Measurements from ENCODE around the gene DCAF6. TPM values are rescaled to one million over a fixed set of nuclear protein-coding genes. Genes with fewer than 3 reads are reported as not detected.
A peak's percentile ranks its signal among the peaks of the same experiment; 100 is the strongest.

DCAF6 gene
- total RNA-seq, 1 experiment from 2014 or later, result 31.9 TPM

GRCh38 chr1:168119750-168120149 is 183.3 kb downstream of the DCAF6 start:
- Histone ChIP-seq H3K27me3 (replicated peaks; ENCODE audit: insufficient read depth, low read depth, low read length, poor library complexity) (no peaks in the 10 kb centered on the region), H3K4me1 (ENCODE audit: insufficient read depth, low read length, poor library complexity, severe bottlenecking) (peaks cover 16% of the 10 kb centered on the region), H3K9me3 (ENCODE audit: low read depth, low read length, poor library complexity, severe bottlenecking) (no peaks in the 10 kb centered on the region), H3K4me3 (ENCODE audit: low read depth, low read length, poor library complexity, severe bottlenecking) (no peak overlapping the region), H3K36me3 (ENCODE audit: insufficient read depth, low read length, poor library complexity, severe bottlenecking) (no peaks in the 10 kb centered on the region), H3K27ac (ENCODE audit: low read depth, low read length, poor library complexity, severe bottlenecking) (no peak overlapping the region)
- intact Hi-C loops (cut with micrococcal nuclease; ENCODE audit: unreplicated experiment), result no loop called here
- BruUV-seq (replicated peaks), result no TSS peak
- POLR2A ChIA-PET (ENCODE audit: low non-redundant PET), result no interaction called here
- CTCF ChIA-PET, result interaction anchor here (1.1 kb wide), 1 partner anchor 116 kb away, joined by 3 read pairs; no protein-coding TSS in a partner anchor
- no peak for DNase-seq (ENCODE audit: low spot score)
- TF ChIP-seq EZH2 (IDR thresholded peaks at IDR 0.05; ENCODE audit: borderline replicate concordance, low read depth, low read length, poor library complexity, severe bottlenecking), result no peak
- TF ChIP-seq, protein P1, sequence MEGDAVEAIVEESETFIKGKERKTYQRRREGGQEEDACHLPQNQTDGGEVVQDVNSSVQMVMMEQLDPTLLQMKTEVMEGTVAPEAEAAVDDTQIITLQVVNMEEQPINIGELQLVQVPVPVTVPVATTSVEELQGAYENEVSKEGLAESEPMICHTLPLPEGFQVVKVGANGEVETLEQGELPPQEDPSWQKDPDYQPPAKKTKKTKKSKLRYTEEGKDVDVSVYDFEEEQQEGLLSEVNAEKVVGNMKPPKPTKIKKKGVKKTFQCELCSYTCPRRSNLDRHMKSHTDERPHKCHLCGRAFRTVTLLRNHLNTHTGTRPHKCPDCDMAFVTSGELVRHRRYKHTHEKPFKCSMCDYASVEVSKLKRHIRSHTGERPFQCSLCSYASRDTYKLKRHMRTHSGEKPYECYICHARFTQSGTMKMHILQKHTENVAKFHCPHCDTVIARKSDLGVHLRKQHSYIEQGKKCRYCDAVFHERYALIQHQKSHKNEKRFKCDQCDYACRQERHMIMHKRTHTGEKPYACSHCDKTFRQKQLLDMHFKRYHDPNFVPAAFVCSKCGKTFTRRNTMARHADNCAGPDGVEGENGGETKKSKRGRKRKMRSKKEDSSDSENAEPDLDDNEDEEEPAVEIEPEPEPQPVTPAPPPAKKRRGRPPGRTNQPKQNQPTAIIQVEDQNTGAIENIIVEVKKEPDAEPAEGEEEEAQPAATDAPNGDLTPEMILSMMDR (conservative IDR thresholded peaks at IDR 0.05; ENCODE audit: low read depth, low read length), result no peak

- CTCF ChIA-PET, result no interaction called here
- DNase-seq (ENCODE audit: low spot score), result peak; percentile 25
- no peak for TF ChIP-seq EZH2 (IDR thresholded peaks at IDR 0.05; ENCODE audit: borderline replicate concordance, low read depth, low read length, poor library complexity, severe bottlenecking)
- TF ChIP-seq, protein P1 (conservative IDR thresholded peaks at IDR 0.05; ENCODE audit: low read depth, low read length), result no peak
- intact Hi-C loops (cut with micrococcal nuclease; ENCODE audit: unreplicated experiment), result no loop called here
- Histone ChIP-seq H3K4me3 (ENCODE audit: low read depth, low read length, poor library complexity, severe bottlenecking) (no peak overlapping the region), H3K27ac (ENCODE audit: low read depth, low read length, poor library complexity, severe bottlenecking) (no peak overlapping the region), H3K27me3 (replicated peaks; ENCODE audit: insufficient read depth, low read depth, low read length, poor library complexity) (no peaks in the 10 kb centered on the region), H3K4me1 (ENCODE audit: insufficient read depth, low read length, poor library complexity, severe bottlenecking) (peaks cover 22% of the 10 kb centered on the region), H3K36me3 (ENCODE audit: insufficient read depth, low read length, poor library complexity, severe bottlenecking) (no peaks in the 10 kb centered on the region), H3K9me3 (ENCODE audit: low read depth, low read length, poor library complexity, severe bottlenecking) (no peaks in the 10 kb centered on the region)
- no TSS peak for BruUV-seq (replicated peaks)
- POLR2A ChIA-PET (ENCODE audit: low non-redundant PET), result no interaction called here
These were observed 185.0 kb downstream of the DCAF6 start for GRCh38 chr1:168121401-168122011.

- intact Hi-C loops (cut with micrococcal nuclease; ENCODE audit: unreplicated experiment), result no loop called here
- no peak overlapping the region for H3K4me3 ChIP-seq (ENCODE audit: low read depth, low read length, poor library complexity, severe bottlenecking)
- H3K27ac ChIP-seq (ENCODE audit: low read depth, low read length, poor library complexity, severe bottlenecking), result no peak overlapping the region
- H3K36me3 ChIP-seq (ENCODE audit: insufficient read depth, low read length, poor library complexity, severe bottlenecking), result no peaks in the 10 kb centered on the region
- CTCF ChIA-PET, result no interaction called here
- H3K9me3 ChIP-seq (ENCODE audit: low read depth, low read length, poor library complexity, severe bottlenecking), result no peaks in the 10 kb centered on the region
- H3K27me3 ChIP-seq (replicated peaks; ENCODE audit: insufficient read depth, low read depth, low read length, poor library complexity), result no peaks in the 10 kb centered on the region
- peaks cover 22% of the 10 kb centered on the region for H3K4me1 ChIP-seq (ENCODE audit: insufficient read depth, low read length, poor library complexity, severe bottlenecking)
- POLR2A ChIA-PET (ENCODE audit: low non-redundant PET), result no interaction called here
- TF ChIP-seq, protein P1 (conservative IDR thresholded peaks at IDR 0.05; ENCODE audit: low read depth, low read length), result no peak
- TF ChIP-seq EZH2 (IDR thresholded peaks at IDR 0.05; ENCODE audit: borderline replicate concordance, low read depth, low read length, poor library complexity, severe bottlenecking), result no peak
- no peak for DNase-seq (ENCODE audit: low spot score)
- BruUV-seq (replicated peaks), result no TSS peak
These were observed 188.6 kb downstream of the DCAF6 start for GRCh38 chr1:168125051-168125450.

Small RNA genes within 50 kb of the gene (microRNA-seq; reads per million reads assigned to microRNA genes)
- not detected for gene MIR1255B2

Other genes starting within 250 kb of the DCAF6 start
- gene MPZL1, start 214.7 kb upstream of the DCAF6 start, total RNA-seq (2021), result 87.8 and 90.4 TPM in 2 replicates
- gene ADCY10, start 22.5 kb upstream of the DCAF6 start, total RNA-seq (2021), result 0.19 and 0.44 TPM in 2 replicates
- 56.2 and 56.5 TPM in 2 replicates for gene MPC2, start 389 bp downstream of the DCAF6 start, total RNA-seq (2021)
- 17.4 and 22.0 TPM in 2 replicates for gene GPR161, start 200.2 kb downstream of the DCAF6 start, total RNA-seq (2021)
- 44.1 and 50.0 TPM in 2 replicates for gene TIPRL, start 242.3 kb downstream of the DCAF6 start, total RNA-seq (2021)